Lower leg skin (tissue), 3 donors: ENCODE measurements around the gene CSTF1.

Experiments used
- POLR2A ChIP-seq, 2 donors: fragments of 450-650 bp; IDR thresholded peaks; one replicate each; pipeline ENCODE4 v1.6.1; 2016 to 2017; ENCODE audit warnings: antibody characterized with exemption in 2 of 2, mild to moderate bottlenecking in 1 of 2, moderate library complexity in 1 of 2
- TF ChIP-seq, protein P1 (sequence below), 3 donors: fragments of 450-650 bp; IDR thresholded peaks; one replicate each; pipeline ENCODE4 v1.5.1; 2016; ENCODE audit warnings: antibody characterized with exemption in 3 of 3, mild to moderate bottlenecking in 3 of 3, moderate library complexity in 2 of 3

DNA sequence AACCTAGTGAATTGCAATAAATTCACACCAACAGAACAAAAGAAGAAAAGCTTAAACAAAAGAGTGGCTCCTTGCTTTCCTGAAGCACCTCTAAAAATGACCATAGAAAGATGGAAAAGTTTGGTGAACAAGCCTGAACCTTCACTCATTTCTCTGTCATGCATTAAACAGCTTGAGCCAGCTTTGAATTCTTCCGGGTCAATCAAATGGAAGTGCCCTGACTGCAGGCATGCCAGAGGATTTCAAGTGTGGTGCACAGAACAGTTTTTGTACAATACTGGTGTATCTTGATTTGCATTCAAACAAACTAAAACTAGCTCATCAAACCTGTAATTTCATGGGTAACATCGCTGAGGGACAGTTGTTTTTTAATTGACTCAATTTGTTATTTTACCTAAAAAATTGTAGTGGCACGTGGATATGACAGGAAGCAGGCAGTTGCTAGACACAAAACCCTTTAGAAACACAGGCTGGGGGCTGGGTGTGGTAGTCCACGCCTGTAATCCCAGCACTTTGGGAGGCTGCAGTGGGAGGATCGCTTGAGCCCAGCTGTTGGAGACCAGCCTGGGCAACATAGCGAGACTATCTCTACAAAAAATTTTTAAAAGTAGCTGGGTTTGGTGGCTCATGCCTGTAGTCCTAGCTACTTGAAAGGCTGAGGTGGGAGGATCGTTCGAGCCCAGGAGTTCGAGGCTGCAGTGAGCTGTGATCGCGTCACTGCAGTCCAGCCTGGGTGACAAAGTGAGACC is 28.7 kb downstream of the CSTF1 start:
- TF ChIP-seq, protein P1, sequence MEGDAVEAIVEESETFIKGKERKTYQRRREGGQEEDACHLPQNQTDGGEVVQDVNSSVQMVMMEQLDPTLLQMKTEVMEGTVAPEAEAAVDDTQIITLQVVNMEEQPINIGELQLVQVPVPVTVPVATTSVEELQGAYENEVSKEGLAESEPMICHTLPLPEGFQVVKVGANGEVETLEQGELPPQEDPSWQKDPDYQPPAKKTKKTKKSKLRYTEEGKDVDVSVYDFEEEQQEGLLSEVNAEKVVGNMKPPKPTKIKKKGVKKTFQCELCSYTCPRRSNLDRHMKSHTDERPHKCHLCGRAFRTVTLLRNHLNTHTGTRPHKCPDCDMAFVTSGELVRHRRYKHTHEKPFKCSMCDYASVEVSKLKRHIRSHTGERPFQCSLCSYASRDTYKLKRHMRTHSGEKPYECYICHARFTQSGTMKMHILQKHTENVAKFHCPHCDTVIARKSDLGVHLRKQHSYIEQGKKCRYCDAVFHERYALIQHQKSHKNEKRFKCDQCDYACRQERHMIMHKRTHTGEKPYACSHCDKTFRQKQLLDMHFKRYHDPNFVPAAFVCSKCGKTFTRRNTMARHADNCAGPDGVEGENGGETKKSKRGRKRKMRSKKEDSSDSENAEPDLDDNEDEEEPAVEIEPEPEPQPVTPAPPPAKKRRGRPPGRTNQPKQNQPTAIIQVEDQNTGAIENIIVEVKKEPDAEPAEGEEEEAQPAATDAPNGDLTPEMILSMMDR (IDR thresholded peaks at IDR 0.05) = no peak
- TF ChIP-seq POLR2A (IDR thresholded peaks at IDR 0.05) = no peak
